Loucy (cell line): ENCODE results near the gene PID1.

Source experiments
- CTCF ChIP-seq: fragments of 200-600 bp; sonication (generic); conservative IDR thresholded peaks from 2 replicates; pipeline ENCODE4 v1.5.1; 2014; ENCODE audit warnings: mild to moderate bottlenecking, antibody characterized with exemption, low read length
- EZH2phosphoT487 ChIP-seq: fragments of 200-600 bp; IDR thresholded peaks from 2 replicates; pipeline ENCODE4 v1.6.1; 2018; ENCODE audit warnings: antibody characterized with exemption, mild to moderate bottlenecking, moderate library complexity, borderline replicate concordance

DNA sequence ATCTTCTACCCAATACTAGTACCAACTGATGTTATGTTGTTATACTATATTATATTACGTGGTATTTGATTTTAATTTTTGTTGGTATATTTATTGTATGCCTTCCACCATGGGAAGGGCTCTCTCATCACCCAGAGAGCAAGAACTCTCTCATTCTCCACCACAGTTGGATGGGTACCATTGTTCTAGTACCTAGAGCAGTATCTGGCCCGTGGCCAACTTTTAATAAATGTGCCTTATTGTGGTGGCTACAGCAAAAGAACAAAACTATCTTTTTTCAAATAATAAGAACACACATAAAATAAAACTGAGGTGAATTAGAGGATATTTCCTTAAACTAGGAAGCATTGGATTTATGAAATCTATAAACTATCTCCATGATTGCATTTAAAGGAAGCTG, 71.8 kb downstream of the PID1 start:
- no peak for TF ChIP-seq CTCF
- no peak for TF ChIP-seq EZH2phosphoT487
